Measurements from ENCODE around the gene ZSWIM3. TPM values are rescaled to one million over a fixed set of nuclear protein-coding genes. Genes with fewer than 3 reads are reported as not detected.

ZSWIM3 gene
- total and polyA plus RNA-seq, 4 donors = 0.56 to 4.2 (median 2.3) TPM

- WGBS = 93% methylated on average over 14 of the region's 14 CpGs
- DNase-seq (ENCODE audit: low spot score) = no peak
- H3K36me3 ChIP-seq (ENCODE audit: control insufficient read depth in 4 of 4, insufficient read depth in 3 of 4, low read depth in 1 of 4, low read length in 3 of 4) = peaks cover 7 to 21% (median 10%) of the 10 kb centered on the region in 4 donors
Observed at GRCh38 chr20:45902199-45902701, 44.8 kb downstream of the ZSWIM3 start.

More at GRCh38 chr20:45902199-45902701, 44.8 kb downstream of the ZSWIM3 start:
- H3K27me3 ChIP-seq (ENCODE audit: control insufficient read depth in 4 of 4, insufficient read depth in 4 of 4, low read length in 3 of 4) = no peaks in the 10 kb centered on the region
- H3K4me1 ChIP-seq (ENCODE audit: control insufficient read depth in 4 of 4, insufficient read depth in 4 of 4, low read length in 3 of 4) = no peaks in the 10 kb centered on the region
- H3K9me3 ChIP-seq (ENCODE audit: control insufficient read depth in 4 of 4, low read length in 3 of 4) = no peaks in the 10 kb centered on the region
- TF ChIP-seq GABPA (IDR thresholded peaks at IDR 0.05 in 1 of 2, conservative IDR thresholded peaks at IDR 0.05 in 1 of 2) (no peak), YY1 (IDR thresholded peaks at IDR 0.05) (no peak), HNF4A (conservative IDR thresholded peaks at IDR 0.05) (no peak), EGR1 (IDR thresholded peaks at IDR 0.05; ENCODE audit: low read depth in 2 of 2) (no peak), RXRA (IDR thresholded peaks at IDR 0.05) (no peak), SP1 (IDR thresholded peaks at IDR 0.05) (no peak), JUND (IDR thresholded peaks at IDR 0.05) (no peak), TAF1 (conservative IDR thresholded peaks at IDR 0.05) (no peak), RAD21 (IDR thresholded peaks at IDR 0.05) (no peak), MAX (IDR thresholded peaks at IDR 0.05) (no peak), NR2F2 (IDR thresholded peaks at IDR 0.05) (no peak), ATF3 (IDR thresholded peaks at IDR 0.05) (no peak), HNF4G (IDR thresholded peaks at IDR 0.05) (no peak), FOXA2 (IDR thresholded peaks at IDR 0.05) (no peak)
- TF ChIP-seq, protein P1, sequence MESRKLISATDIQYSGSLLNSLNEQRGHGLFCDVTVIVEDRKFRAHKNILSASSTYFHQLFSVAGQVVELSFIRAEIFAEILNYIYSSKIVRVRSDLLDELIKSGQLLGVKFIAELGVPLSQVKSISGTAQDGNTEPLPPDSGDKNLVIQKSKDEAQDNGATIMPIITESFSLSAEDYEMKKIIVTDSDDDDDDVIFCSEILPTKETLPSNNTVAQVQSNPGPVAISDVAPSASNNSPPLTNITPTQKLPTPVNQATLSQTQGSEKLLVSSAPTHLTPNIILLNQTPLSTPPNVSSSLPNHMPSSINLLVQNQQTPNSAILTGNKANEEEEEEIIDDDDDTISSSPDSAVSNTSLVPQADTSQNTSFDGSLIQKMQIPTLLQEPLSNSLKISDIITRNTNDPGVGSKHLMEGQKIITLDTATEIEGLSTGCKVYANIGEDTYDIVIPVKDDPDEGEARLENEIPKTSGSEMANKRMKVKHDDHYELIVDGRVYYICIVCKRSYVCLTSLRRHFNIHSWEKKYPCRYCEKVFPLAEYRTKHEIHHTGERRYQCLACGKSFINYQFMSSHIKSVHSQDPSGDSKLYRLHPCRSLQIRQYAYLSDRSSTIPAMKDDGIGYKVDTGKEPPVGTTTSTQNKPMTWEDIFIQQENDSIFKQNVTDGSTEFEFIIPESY (IDR thresholded peaks at IDR 0.05) = no peak
- TF ChIP-seq, protein P2, sequence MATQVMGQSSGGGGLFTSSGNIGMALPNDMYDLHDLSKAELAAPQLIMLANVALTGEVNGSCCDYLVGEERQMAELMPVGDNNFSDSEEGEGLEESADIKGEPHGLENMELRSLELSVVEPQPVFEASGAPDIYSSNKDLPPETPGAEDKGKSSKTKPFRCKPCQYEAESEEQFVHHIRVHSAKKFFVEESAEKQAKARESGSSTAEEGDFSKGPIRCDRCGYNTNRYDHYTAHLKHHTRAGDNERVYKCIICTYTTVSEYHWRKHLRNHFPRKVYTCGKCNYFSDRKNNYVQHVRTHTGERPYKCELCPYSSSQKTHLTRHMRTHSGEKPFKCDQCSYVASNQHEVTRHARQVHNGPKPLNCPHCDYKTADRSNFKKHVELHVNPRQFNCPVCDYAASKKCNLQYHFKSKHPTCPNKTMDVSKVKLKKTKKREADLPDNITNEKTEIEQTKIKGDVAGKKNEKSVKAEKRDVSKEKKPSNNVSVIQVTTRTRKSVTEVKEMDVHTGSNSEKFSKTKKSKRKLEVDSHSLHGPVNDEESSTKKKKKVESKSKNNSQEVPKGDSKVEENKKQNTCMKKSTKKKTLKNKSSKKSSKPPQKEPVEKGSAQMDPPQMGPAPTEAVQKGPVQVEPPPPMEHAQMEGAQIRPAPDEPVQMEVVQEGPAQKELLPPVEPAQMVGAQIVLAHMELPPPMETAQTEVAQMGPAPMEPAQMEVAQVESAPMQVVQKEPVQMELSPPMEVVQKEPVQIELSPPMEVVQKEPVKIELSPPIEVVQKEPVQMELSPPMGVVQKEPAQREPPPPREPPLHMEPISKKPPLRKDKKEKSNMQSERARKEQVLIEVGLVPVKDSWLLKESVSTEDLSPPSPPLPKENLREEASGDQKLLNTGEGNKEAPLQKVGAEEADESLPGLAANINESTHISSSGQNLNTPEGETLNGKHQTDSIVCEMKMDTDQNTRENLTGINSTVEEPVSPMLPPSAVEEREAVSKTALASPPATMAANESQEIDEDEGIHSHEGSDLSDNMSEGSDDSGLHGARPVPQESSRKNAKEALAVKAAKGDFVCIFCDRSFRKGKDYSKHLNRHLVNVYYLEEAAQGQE (IDR thresholded peaks at IDR 0.05) = no peak
- TF ChIP-seq, protein P3, sequence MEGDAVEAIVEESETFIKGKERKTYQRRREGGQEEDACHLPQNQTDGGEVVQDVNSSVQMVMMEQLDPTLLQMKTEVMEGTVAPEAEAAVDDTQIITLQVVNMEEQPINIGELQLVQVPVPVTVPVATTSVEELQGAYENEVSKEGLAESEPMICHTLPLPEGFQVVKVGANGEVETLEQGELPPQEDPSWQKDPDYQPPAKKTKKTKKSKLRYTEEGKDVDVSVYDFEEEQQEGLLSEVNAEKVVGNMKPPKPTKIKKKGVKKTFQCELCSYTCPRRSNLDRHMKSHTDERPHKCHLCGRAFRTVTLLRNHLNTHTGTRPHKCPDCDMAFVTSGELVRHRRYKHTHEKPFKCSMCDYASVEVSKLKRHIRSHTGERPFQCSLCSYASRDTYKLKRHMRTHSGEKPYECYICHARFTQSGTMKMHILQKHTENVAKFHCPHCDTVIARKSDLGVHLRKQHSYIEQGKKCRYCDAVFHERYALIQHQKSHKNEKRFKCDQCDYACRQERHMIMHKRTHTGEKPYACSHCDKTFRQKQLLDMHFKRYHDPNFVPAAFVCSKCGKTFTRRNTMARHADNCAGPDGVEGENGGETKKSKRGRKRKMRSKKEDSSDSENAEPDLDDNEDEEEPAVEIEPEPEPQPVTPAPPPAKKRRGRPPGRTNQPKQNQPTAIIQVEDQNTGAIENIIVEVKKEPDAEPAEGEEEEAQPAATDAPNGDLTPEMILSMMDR (IDR thresholded peaks at IDR 0.05; ENCODE audit: low read depth, low read length, missing input control) = no peak
- H3K27ac ChIP-seq (ENCODE audit: low read depth in 1 of 2, low read length in 2 of 2) = no peak overlapping the region
- H3K9ac ChIP-seq (ENCODE audit: low read depth in 1 of 2, low read length in 2 of 2) = no peak overlapping the region
- H3K4me3 ChIP-seq (ENCODE audit: low read depth in 1 of 3, low read length in 3 of 3) = no peak overlapping the region

Measured in liver (tissue), 9 donors.